GM12878 (cell line): ENCODE results near the gene PIWIL4. TPM values are rescaled to one million over a fixed set of nuclear protein-coding genes. Genes with fewer than 3 reads are reported as not detected.
A peak's percentile ranks its signal among the peaks of the same experiment; 100 is the strongest.

Experiments
- ATAC-seq: fragments of 200-7000 bp; cut with Tn5 transposase; 3 replicates; pipeline ENCODE4 v1.9.1; 2020; ENCODE audit warnings: mild to moderate bottlenecking, moderate library complexity
- BruUV-seq: library from RNA; stranded (reverse); fragments of 400-500 nt; replicated peaks from 2 replicates; lab custom pipeline; 2021; lab: Mats Ljungman, UMichigan
- CTCF ChIA-PET: fragments of 300-600 bp; sonication (Branson Sonifier 250); formaldehyde crosslinking; extraction: SDS; loops from one replicate; lab custom pipeline; 2021; ENCODE audit warnings: inconsistent platforms; lab: Yijun Ruan, JAX
- POLR2A ChIA-PET: fragments of 350-600 bp; formaldehyde crosslinking; extraction: SDS; loops from one replicate; lab custom pipeline; 2021; ENCODE audit warnings: inconsistent platforms; lab: Charles Lee
- RAD21 ChIA-PET: fragments of 300-600 bp; sonication (Branson Sonifier 250); formaldehyde crosslinking; loops from one replicate; lab custom pipeline; 2023; ENCODE audit warnings: antibody characterized with exemption; ENCODE audit not compliant: unreplicated experiment; lab: Charles Lee
- SMC1A ChIA-PET: fragments of 300-600 bp; sonication (Branson Sonifier 250); formaldehyde crosslinking; loops from one replicate; lab custom pipeline; 2023; ENCODE audit not compliant: unreplicated experiment, uncharacterized antibody; lab: Charles Lee
- DNase-seq: peaks from one replicate; pipeline ENCODE4 v3.0.0-alpha.2; 2011; ENCODE audit warnings: low read depth, low spot score
- FAIRE-seq: peaks from 3 replicates; lab custom pipeline; 2011; peaks lifted over from hg19 to GRCh38; lab: Jason Lieb, UNC
- H2AFZ ChIP-seq: 2 replicates; pipeline ENCODE4 v1.6.0; 2011; ENCODE audit warnings: low read depth, low read length, control low read depth; ENCODE audit not compliant: control insufficient read depth
- H3K27ac ChIP-seq: 2 replicates; pipeline ENCODE4 v1.5.1; 2011; ENCODE audit warnings: control low read depth; ENCODE audit not compliant: control insufficient read depth, insufficient read depth
- H3K27me3 ChIP-seq, 2 experiments: replicated peaks in 1 of 2; 2 replicates each; pipeline versions ENCODE4 v1.6.0 to v1.6.1; 2011; ENCODE audit warnings: low read length in 1 of 2; ENCODE audit not compliant: control insufficient read depth in 2 of 2, insufficient read depth in 2 of 2
- H3K36me3 ChIP-seq, 2 experiments: 2 replicates each; pipeline ENCODE4 v1.5.1; 2011; ENCODE audit warnings: low read length in 1 of 2; ENCODE audit not compliant: control insufficient read depth in 2 of 2, insufficient read depth in 2 of 2
- H3K4me1 ChIP-seq: 2 replicates; pipeline ENCODE4 v1.6.1; 2011; ENCODE audit warnings: mild to moderate bottlenecking, low read length, moderate library complexity, mixed read lengths; ENCODE audit not compliant: control insufficient read depth, insufficient read depth
- H3K4me2 ChIP-seq: 2 replicates; pipeline ENCODE4 v1.6.0; 2011; ENCODE audit warnings: control low read depth; ENCODE audit not compliant: control insufficient read depth, insufficient read depth
- H3K4me3 ChIP-seq: fragments of 200-600 bp; sonication (generic); 2 replicates; pipeline ENCODE4 v1.5.1; 2016
- H3K79me2 ChIP-seq: 2 replicates; pipeline ENCODE4 v1.6.0; 2011; ENCODE audit warnings: low read length; ENCODE audit not compliant: control insufficient read depth, insufficient read depth
- H3K9ac ChIP-seq: 2 replicates; pipeline ENCODE4 v1.8.0; 2011; ENCODE audit warnings: low read length, control low read depth, mixed read lengths; ENCODE audit not compliant: control insufficient read depth, insufficient read depth
- H3K9me3 ChIP-seq: replicated peaks from 3 replicates; pipeline ENCODE4 v1.5.1; 2011; ENCODE audit warnings: mild to moderate bottlenecking, low read length; ENCODE audit not compliant: control insufficient read depth, insufficient read depth
- H4K20me1 ChIP-seq: 2 replicates; pipeline ENCODE4 v1.6.0; 2011; ENCODE audit not compliant: control insufficient read depth, insufficient read depth
- CHD1 ChIP-seq: IDR thresholded peaks from 2 replicates; pipeline ENCODE4 v1.6.1; 2012; ENCODE audit warnings: low read depth, low read length, improper control_type of control experiment
- GABPA ChIP-seq: IDR thresholded peaks from 2 replicates; pipeline ENCODE4 v1.6.1; 2014; ENCODE audit warnings: antibody characterized with exemption, low read depth, mild to moderate bottlenecking, inconsistent platforms
- NBN ChIP-seq: fragments of 450-650 bp; IDR thresholded peaks from 2 replicates; pipeline ENCODE4 v1.6.1; 2016
- PML ChIP-seq: IDR thresholded peaks from 2 replicates; pipeline ENCODE4 v1.6.1; 2012; ENCODE audit warnings: low read length, inconsistent platforms
- RB1 ChIP-seq: fragments of 450-650 bp; formaldehyde crosslinking; IDR thresholded peaks from 2 replicates; pipeline ENCODE4 v1.6.1; 2017; ENCODE audit warnings: mild to moderate bottlenecking, borderline replicate concordance
- SMAD5 ChIP-seq: IDR thresholded peaks from 2 replicates; pipeline ENCODE4 v1.6.1; 2016; ENCODE audit warnings: antibody characterized with exemption, low read depth
- SP1 ChIP-seq: IDR thresholded peaks from one replicate; pipeline ENCODE4 v1.6.1; 2011; ENCODE audit warnings: low read depth, low read length
- WGBS: methylation state at CpG from one replicate; pipeline ENCODE4 v1.1.6; 2016; ENCODE audit warnings: low lambda C conversion rate; ENCODE audit not compliant: insufficient replicate concordance, insufficient coverage; ENCODE audit errors: missing lambda C conversion rate; 5-methylcytosine and 5-hydroxymethylcytosine counted together
- in situ Hi-C: fragments of 300-500 bp; cut with MboI; formaldehyde crosslinking; loops from 9 replicates; pipeline ENCODE4 v1.14.3; 2018; ENCODE audit warnings: mixed read lengths
- intact Hi-C: fragments of 100-400 bp; cut with micrococcal nuclease; formaldehyde crosslinking; loops from one replicate; pipeline ENCODE4 v1.14.2; 2022; ENCODE audit not compliant: unreplicated experiment
- polyA plus RNA-seq, 11 experiments: library from polyadenylated mRNA; depleted of rRNA in 4 of 11; unstranded in 6 of 11; stranded (reverse) in 5 of 11; fragments of >200 nt; fragmentation: Nextera tagmentation in 4 of 11; fragmentation: Illumina TruSeq in 1 of 11; extraction: Ambion mirVana in 4 of 11; extraction: Trizol in 1 of 11; gene quantifications; 1 replicate in 1 of 11; 2 replicates in 10 of 11; pipeline versions ENCODE4 v1.2.1 to v1.2.3, GENCODE V29; 2011 to 2016; ENCODE audit warnings: inconsistent platforms in 2 of 11, missing spikeins in 2 of 11, low read depth in 1 of 11
- total RNA-seq, 4 experiments: library from RNA; depleted of rRNA in 3 of 4; stranded (reverse); fragments of >200 nt in 3 of 4; fragmentation: Illumina TruSeq in 1 of 4; extraction: Trizol in 1 of 4; gene quantifications; 2 replicates each; pipeline versions ENCODE4 v1.2.1 to v1.2.3, GENCODE V29; 2013 to 2021
- TF ChIP-seq, protein P1 (sequence below): fragments of 450-650 bp; formaldehyde crosslinking; IDR thresholded peaks from 2 replicates; pipeline ENCODE4 v1.4.0; 2022; ENCODE audit warnings: mild to moderate bottlenecking, moderate library complexity

The PIWIL4 gene
- total and polyA plus RNA-seq, 10 of the 15 experiments (the other 5 are each of a cell fraction or from before 2014, with no cell fraction given) = 0.23 to 13.3 (median 0.47) TPM

DNA sequence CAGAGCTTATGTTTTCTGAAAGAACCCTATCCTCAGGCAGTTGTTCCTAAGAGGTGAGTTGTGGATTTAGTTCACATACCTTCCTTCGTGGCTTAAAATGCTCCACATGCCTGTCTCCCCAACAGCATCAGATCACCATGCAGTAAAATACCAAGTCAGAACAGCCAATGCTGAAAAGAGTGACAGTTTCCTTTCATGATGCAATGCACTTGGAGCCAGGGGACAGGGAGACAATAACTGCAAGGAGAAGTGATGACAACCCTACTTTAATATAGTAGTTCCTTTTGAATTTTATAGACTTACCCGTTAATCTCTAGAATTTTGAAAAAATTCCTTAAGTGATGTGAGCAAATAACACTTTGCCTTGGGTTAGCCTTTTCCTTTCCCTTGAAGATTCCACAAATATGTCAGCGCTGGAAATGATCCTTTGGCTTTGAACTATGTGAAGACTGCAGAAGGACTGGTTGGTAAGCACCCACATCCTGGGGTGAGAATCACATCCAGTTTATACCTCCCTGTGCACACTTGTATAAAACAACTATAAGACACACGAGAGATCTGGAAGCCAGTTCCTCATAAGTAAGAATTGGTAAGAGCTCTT, 71.2 kb downstream of the PIWIL4 start (continued):
- TF ChIP-seq, protein P1, sequence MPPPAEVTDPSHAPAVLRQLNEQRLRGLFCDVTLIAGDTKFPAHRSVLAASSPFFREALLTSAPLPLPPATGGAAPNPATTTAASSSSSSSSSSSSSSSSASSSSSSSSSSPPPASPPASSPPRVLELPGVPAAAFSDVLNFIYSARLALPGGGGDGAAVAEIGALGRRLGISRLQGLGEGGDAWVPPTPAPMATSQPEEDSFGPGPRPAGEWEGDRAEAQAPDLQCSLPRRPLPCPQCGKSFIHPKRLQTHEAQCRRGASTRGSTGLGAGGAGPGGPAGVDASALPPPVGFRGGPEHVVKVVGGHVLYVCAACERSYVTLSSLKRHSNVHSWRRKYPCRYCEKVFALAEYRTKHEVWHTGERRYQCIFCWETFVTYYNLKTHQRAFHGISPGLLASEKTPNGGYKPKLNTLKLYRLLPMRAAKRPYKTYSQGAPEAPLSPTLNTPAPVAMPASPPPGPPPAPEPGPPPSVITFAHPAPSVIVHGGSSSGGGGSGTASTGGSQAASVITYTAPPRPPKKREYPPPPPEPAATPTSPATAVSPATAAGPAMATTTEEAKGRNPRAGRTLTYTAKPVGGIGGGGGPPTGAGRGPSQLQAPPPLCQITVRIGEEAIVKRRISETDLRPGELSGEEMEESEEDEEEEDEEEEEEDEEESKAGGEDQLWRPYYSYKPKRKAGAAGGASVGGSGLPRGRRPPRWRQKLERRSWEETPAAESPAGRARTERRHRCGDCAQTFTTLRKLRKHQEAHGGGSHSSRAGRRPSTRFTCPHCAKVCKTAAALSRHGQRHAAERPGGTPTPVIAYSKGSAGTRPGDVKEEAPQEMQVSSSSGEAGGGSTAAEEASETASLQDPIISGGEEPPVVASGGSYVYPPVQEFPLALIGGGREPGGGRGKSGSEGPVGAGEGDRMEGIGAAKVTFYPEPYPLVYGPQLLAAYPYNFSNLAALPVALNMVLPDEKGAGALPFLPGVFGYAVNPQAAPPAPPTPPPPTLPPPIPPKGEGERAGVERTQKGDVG (CRISPR knock-in tag) = no peak
- TF ChIP-seq SP1 = no peak
- TF ChIP-seq CHD1 = no peak
- TF ChIP-seq SMAD5 = no peak
- TF ChIP-seq PML = no peak

DNA sequence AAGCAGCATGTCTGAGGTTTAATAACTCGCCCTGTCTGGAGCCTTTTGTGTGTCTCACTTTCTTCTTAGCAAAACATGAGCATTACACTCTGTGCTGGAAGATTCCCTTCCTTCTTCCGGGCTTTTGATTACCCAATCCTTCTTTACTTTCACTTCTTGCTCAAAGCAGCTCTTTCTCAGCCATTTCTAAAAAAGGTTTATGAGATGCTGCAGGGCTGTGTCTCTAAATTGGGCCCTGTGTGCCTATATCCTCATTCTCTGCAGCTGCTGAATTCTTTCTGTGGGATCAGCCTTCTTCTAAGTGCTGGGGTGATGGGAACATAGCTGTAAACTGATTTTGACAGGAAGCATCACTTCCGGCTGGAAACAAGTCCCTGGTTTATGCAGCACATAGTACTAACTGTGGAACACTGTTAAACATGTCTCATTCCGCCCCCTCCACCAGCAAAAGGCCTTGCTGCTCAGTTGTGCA, 71.8 kb downstream of the PIWIL4 start:
- Histone ChIP-seq H4K20me1 (no peaks in the 10 kb centered on the region), H3K27ac (no peak overlapping the region), H3K27me3 (no peaks in the 10 kb centered on the region), H3K79me2 (no peaks in the 10 kb centered on the region), H3K9me3 (no peaks in the 10 kb centered on the region), H3K4me2 (peak overlapping the region; percentile 2; the same call in 1 of the 2 replicates), H3K36me3 (no peaks in the 10 kb centered on the region), H2AFZ (no peak overlapping the region; the same call in 1 of the 2 replicates), H3K4me1 (no peaks in the 10 kb centered on the region), H3K9ac (no peak overlapping the region), H3K4me3 (no peak overlapping the region)
- TF ChIP-seq GABPA (0 out of 2 replicates have a peak, but pooled peaks have one; percentile 9), RB1 (no peak), NBN (no peak)
- in situ Hi-C loops = no loop called here
- RAD21 ChIA-PET = no interaction called here
- 23% methylated on average over 4 of the region's 4 CpGs for WGBS
- intact Hi-C loops = loop anchor here (5.0 kb wide), 1 partner anchor 123 kb away; no protein-coding TSS in a partner anchor
- no TSS peak for BruUV-seq
- DNase-seq = no peak
- FAIRE-seq = no peak
- peak; percentile 40 for ATAC-seq
- CTCF ChIA-PET = interaction anchor here (1.0 kb wide), 1 partner anchor 33 kb away, joined by 4 read pairs; no protein-coding TSS in a partner anchor
- POLR2A ChIA-PET = no interaction called here
- SMC1A ChIA-PET = no interaction called here
